GM23248 (cell line): ENCODE results near the gene PTK6. TPM values are rescaled to one million over a fixed set of nuclear protein-coding genes. Genes with fewer than 3 reads are reported as not detected.

Source experiments
- DNase-seq: peaks from one replicate; pipeline ENCODE4 v3.0.0-alpha.2; 2015
- H2AFZ ChIP-seq: fragments of 200-600 bp; sonication (generic); 2 replicates; pipeline ENCODE4 v1.6.1; 2016; ENCODE audit warnings: antibody characterized with exemption
- H3F3A ChIP-seq: fragments of 200-600 bp; sonication (generic); 2 replicates; pipeline ENCODE4 v1.6.1; 2016; ENCODE audit warnings: mild to moderate bottlenecking, antibody characterized with exemption, mixed run types; ENCODE audit not compliant: insufficient read depth
- H3K27ac ChIP-seq: fragments of 200-600 bp; sonication (generic); 2 replicates; pipeline ENCODE4 v1.5.1; 2016; ENCODE audit warnings: mild to moderate bottlenecking
- H3K27me3 ChIP-seq: fragments of 200-600 bp; sonication (generic); replicated peaks from 2 replicates; pipeline ENCODE4 v1.6.1; 2016; ENCODE audit warnings: mild to moderate bottlenecking; ENCODE audit not compliant: insufficient read depth
- H3K36me3 ChIP-seq: fragments of 200-600 bp; sonication (generic); 2 replicates; pipeline ENCODE4 v1.6.1; 2016; ENCODE audit warnings: low read depth, mild to moderate bottlenecking
- H3K4me1 ChIP-seq: fragments of 200-600 bp; sonication (generic); 2 replicates; pipeline ENCODE4 v1.6.1; 2016; ENCODE audit warnings: mild to moderate bottlenecking; ENCODE audit not compliant: insufficient read depth
- H3K4me2 ChIP-seq: fragments of 200-600 bp; sonication (generic); one replicate; pipeline ENCODE4 v1.6.1; 2016; ENCODE audit warnings: mild to moderate bottlenecking; ENCODE audit not compliant: unreplicated experiment
- H3K4me3 ChIP-seq: fragments of 200-600 bp; sonication (generic); 2 replicates; pipeline ENCODE4 v1.5.1; 2016; ENCODE audit warnings: mild to moderate bottlenecking
- H3K79me2 ChIP-seq: fragments of 200-600 bp; sonication (generic); 2 replicates; pipeline ENCODE4 v1.6.1; 2016; ENCODE audit warnings: mild to moderate bottlenecking; ENCODE audit not compliant: insufficient read depth
- H3K9ac ChIP-seq: fragments of 200-600 bp; sonication (generic); 2 replicates; pipeline ENCODE4 v1.6.1; 2016; ENCODE audit warnings: mild to moderate bottlenecking
- H3K9me2 ChIP-seq: fragments of 200-600 bp; sonication (generic); 2 replicates; pipeline ENCODE4 v1.6.1; 2016; ENCODE audit warnings: mixed run types, mild to moderate bottlenecking, moderate library complexity; ENCODE audit not compliant: insufficient read depth
- H3K9me3 ChIP-seq: fragments of 200-600 bp; sonication (generic); one replicate; pipeline ENCODE4 v1.6.1; 2017; ENCODE audit warnings: low read depth
- H4K20me1 ChIP-seq: fragments of 200-600 bp; sonication (generic); 2 replicates; pipeline ENCODE4 v1.6.0; 2016; ENCODE audit not compliant: insufficient read depth
- EZH2 ChIP-seq: fragments of 200-600 bp; sonication (generic); IDR thresholded peaks from 2 replicates; pipeline ENCODE4 v1.6.1; 2018; ENCODE audit warnings: antibody characterized with exemption, mild to moderate bottlenecking; ENCODE audit not compliant: insufficient read depth, poor library complexity, severe bottlenecking
- EZH2phosphoT487 ChIP-seq: fragments of 200-600 bp; sonication (generic); IDR thresholded peaks from 2 replicates; pipeline ENCODE4 v1.6.1; 2018; ENCODE audit warnings: antibody characterized with exemption, moderate library complexity, mild to moderate bottlenecking, low read depth; ENCODE audit not compliant: insufficient read depth
- WGBS, 2 experiments: methylation state at CpG; one replicate each; pipeline ENCODE4 v1.1.6; 2015 to 2017; ENCODE audit warnings: low lambda C conversion rate in 2 of 2, low coverage in 1 of 2; ENCODE audit errors: missing lambda C conversion rate in 2 of 2; 5-methylcytosine and 5-hydroxymethylcytosine counted together
- in situ Hi-C: fragments of 300-500 bp; cut with MboI; formaldehyde crosslinking; loops from 2 replicates; pipeline ENCODE4 v1.15.0; 2020
- polyA plus RNA-seq: library from polyadenylated mRNA; unstranded; fragments of >200 nt; fragmentation: Nextera tagmentation; extraction: Ambion mirVana; gene quantifications from 2 replicates; pipeline ENCODE4 v1.2.1, GENCODE V29; 2016
- total RNA-seq: library from RNA; depleted of rRNA; stranded (reverse); fragments of >200 nt; shearing (Covaris generic); gene quantifications from 2 replicates; pipeline ENCODE4 v1.2.3, GENCODE V29; 2014

The PTK6 gene
- total and polyA plus RNA-seq, 2 experiments from 2014 or later, result not detected

DNA sequence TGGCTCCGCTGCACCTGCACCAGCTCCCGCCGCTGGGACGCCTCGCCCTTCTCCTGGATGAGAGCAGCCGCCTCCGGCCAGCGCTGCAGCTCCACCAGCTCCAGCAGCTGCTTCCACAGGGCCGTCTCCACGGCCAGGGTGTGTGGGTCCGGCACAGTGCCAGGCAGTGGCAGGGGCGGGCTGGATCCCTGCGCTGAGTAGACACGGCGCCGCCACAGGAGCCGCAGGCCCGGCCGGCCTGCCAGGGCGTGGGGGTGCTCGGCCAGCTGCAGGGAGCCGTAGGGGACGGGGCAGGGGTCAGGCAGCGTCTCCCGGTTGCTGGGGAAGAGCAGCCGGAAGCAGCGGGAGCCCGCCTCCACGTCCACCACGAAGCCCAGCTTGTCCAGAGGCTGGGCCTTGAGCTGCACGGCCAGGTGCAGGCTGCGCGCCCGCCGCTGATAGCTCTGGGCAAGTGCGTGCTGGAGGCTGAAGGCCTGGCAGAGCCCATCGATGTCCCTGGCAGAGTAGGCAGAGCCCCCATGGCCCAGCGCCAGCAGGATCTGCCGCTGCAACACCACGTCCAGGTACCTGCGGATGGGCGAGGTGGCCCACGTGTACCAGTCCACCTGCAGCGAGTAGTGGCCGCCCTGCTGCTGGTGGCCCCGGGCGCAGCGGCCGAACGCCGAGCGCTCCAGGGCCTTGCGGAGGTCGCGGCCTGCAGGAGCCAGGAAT, 26.2 kb upstream of the PTK6 start:
- DNase-seq, result no peak
- Histone ChIP-seq H3K9me2 (no peaks in the 10 kb centered on the region), H4K20me1 (no peaks in the 10 kb centered on the region), H3K9ac (no peak overlapping the region), H3K4me3 (no peak overlapping the region), H3K27ac (no peak overlapping the region), H3K4me1 (no peaks in the 10 kb centered on the region), H3K9me3 (no peaks in the 10 kb centered on the region), H3K36me3 (no peaks in the 10 kb centered on the region), H3F3A (no peaks in the 10 kb centered on the region), H3K4me2 (no peak overlapping the region), H3K79me2 (no peaks in the 10 kb centered on the region), H2AFZ (no peak overlapping the region), H3K27me3 (no peaks in the 10 kb centered on the region)
- 94 to 95% methylated on average over 48 to 52 of the region's 55 CpGs for WGBS, 2 experiments
- in situ Hi-C loops, result no loop called here
- TF ChIP-seq EZH2phosphoT487 (no peak), EZH2 (no peak)

DNA sequence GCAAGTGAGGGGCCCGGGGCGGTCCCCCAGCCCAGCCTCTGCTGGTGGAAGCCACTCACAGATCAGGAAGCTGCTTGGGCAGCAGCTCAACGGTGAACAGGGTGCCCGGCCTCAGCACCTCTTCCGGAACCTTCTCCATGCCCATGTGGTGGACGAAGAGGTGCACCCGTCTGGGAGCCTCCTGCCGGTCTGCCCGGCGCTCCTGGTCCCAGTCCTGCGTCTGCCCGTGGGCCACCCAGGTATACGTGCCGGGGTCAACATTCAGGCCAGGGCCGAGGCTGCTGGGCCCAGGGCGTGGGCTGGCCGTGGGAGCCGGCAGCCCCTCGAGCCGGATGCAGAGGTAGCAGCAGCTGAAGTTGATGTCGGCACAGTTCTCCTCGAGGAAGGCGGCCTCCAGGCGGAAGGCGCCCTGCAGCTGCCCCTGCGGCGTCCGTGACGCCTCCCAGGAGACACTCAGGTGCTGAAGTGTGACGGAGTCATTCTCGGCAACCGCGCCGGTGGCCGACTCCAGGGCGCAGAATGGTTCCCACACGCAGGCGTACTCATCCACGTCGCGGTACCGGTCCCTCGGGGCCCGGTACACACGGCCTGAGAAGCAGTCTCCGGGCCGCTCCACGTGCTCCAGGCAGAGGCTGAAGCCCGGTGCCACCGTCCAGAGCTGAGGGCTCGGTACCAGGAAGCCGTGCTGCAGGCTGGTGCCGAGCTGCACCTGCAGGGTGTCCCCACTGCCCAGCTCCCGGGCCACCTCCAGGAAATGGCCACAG, 25.5 kb upstream of the PTK6 start:
- Histone ChIP-seq H4K20me1 (no peaks in the 10 kb centered on the region), H3K79me2 (no peaks in the 10 kb centered on the region), H3K27ac (no peak overlapping the region), H3K9me3 (no peaks in the 10 kb centered on the region), H3K4me2 (no peak overlapping the region), H2AFZ (no peak overlapping the region), H3K4me3 (no peak overlapping the region), H3K36me3 (no peaks in the 10 kb centered on the region), H3F3A (no peaks in the 10 kb centered on the region), H3K27me3 (no peaks in the 10 kb centered on the region), H3K9me2 (no peaks in the 10 kb centered on the region), H3K4me1 (no peaks in the 10 kb centered on the region), H3K9ac (no peak overlapping the region)
- WGBS, 2 experiments, result 92 to 94% methylated on average over 45 to 54 of the region's 54 CpGs
- DNase-seq, result no peak
- TF ChIP-seq EZH2, result no peak
- TF ChIP-seq EZH2phosphoT487, result no peak
- in situ Hi-C loops, result no loop called here

DNA sequence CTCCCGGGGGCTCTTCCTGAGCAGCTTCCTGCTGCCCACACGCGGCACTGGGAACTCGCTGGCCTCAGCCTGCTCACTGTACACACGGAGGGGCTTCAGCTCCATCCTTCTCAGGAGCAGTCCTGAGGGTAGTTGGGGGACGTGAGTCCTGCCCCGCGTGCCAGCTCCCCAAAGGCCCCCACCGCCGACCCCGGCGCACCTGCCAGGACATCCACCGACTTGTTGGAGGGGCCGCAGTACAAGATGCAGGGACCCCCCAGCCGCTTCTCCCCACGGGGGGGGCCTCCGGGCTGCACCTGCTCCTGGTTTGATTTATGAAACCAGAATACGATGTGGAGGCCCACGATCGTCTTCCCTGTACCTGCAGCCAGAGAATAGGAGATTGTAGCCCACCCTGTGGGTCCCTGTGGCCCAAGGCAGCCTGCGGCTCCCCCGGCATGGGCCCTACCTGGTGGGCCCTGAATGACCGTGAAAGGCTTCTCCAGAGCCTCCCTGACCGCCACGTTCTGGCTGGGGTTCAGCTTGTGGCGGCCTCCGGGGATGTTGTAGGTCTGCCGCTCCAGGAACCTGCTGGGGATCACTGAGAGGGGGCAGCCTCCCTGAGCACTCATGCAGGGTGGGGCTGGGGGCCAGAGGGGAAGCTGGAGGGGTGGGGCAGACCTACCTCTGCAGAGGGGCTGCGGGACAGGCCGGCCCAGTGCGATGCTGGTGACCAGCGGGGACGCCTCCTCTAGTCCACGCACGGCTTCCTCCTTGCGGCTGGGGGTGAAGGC, 24.6 kb upstream of the PTK6 start:
- H3K9me3 ChIP-seq, result no peaks in the 10 kb centered on the region
- H3K27ac ChIP-seq, result no peak overlapping the region
- no peaks in the 10 kb centered on the region for H4K20me1 ChIP-seq
- no peaks in the 10 kb centered on the region for H3K4me1 ChIP-seq
- no peaks in the 10 kb centered on the region for H3K9me2 ChIP-seq
- DNase-seq, result no peak
- H3K27me3 ChIP-seq, result no peaks in the 10 kb centered on the region
- WGBS, 2 experiments, result 90 to 91% methylated on average over 26 to 36 of the region's 36 CpGs
- no peaks in the 10 kb centered on the region for H3F3A ChIP-seq
- H3K4me2 ChIP-seq, result no peak overlapping the region
- no peak overlapping the region for H3K9ac ChIP-seq
- in situ Hi-C loops, result no loop called here
- H3K79me2 ChIP-seq, result no peaks in the 10 kb centered on the region
- TF ChIP-seq EZH2phosphoT487 (no peak), EZH2 (no peak)
- no peak overlapping the region for H2AFZ ChIP-seq
- H3K4me3 ChIP-seq, result no peak overlapping the region
- no peaks in the 10 kb centered on the region for H3K36me3 ChIP-seq

DNA sequence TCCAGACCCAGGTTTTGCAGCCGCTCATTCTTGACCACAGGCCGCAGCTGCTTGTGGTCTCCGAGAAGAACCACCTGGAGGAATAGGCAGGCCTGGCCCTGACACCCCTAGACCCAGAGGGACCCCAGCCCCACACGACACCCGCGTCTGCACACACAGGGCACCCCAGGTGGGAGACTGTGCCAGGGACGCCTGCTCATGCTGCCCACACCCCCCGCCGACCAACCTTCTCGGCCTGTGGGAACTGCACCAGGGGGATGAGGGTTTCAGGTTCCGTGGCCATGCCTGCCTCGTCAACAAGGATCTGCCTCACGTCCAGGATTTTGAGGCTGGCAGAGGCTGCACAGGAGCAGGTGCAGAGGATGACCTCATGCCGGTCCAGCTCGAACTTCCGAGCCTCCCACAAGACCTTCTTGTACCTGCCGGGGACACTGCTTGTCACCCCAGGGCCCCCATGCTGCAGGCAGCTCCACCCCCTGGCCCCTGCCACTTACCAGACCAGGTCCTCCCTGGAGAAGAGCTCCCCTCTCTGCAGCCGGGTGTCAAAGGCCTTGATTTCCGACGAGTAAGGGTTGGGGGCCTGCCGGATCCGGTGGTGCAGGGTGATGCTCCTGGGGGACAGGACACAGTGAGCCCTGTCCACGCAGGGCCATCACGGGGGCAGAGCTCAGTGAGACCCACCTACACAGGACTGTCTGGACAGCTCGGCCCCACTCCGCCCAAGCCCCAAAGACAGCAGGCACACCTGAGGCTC, 23.9 kb upstream of the PTK6 start:
- Histone ChIP-seq H3K36me3 (no peaks in the 10 kb centered on the region), H3K9me2 (no peaks in the 10 kb centered on the region), H3K27me3 (no peaks in the 10 kb centered on the region), H3K9me3 (no peaks in the 10 kb centered on the region), H3F3A (no peaks in the 10 kb centered on the region), H3K9ac (no peak overlapping the region), H4K20me1 (no peaks in the 10 kb centered on the region), H3K4me3 (no peak overlapping the region), H3K79me2 (no peaks in the 10 kb centered on the region), H2AFZ (no peak overlapping the region), H3K4me2 (no peak overlapping the region), H3K27ac (no peak overlapping the region), H3K4me1 (no peaks in the 10 kb centered on the region)
- WGBS, 2 experiments, result 89 to 90% methylated on average over 24 to 26 of the region's 26 CpGs
- no peak for DNase-seq
- in situ Hi-C loops, result no loop called here
- TF ChIP-seq EZH2phosphoT487 (no peak), EZH2 (no peak)
